ENCODE data around the gene MBD5.

- TF ChIP-seq CTCF (IDR thresholded peaks at IDR 0.05) (no peak), POLR2A (IDR thresholded peaks at IDR 0.05) (no peak)
Observed at GRCh38 chr2:148402786-148403185, 381.9 kb downstream of the MBD5 start.

Data from adrenal gland (tissue), 5 donors.